T follicular helper cell (primary cell): ENCODE results near the gene E2F6.
"Not testable (repeated sequence)": the region's sequence is repeated elsewhere in the genome, so short reads cannot be mapped to it uniquely, and the experiment has no call there.

ENCODE experiments used
- DNase-seq: peaks from one replicate; pipeline ENCODE4 v3.0.0-alpha.2; 2020; ENCODE audit warnings: low read depth

Gene E2F6

GRCh38 chr2:11411768-11412448, 54.1 kb downstream of the E2F6 start:
- DNase-seq = no peak

GRCh38 chr2:11411244-11411643, 54.7 kb downstream of the E2F6 start:
- DNase-seq = no peak

- no peak for DNase-seq
Measured at GRCh38 chr2:11410101-11410500, 55.9 kb downstream of the E2F6 start.

- no peak for DNase-seq
Measured at GRCh38 chr2:11409572-11409959, 56.4 kb downstream of the E2F6 start.

GRCh38 chr2:11408959-11409571, 56.9 kb downstream of the E2F6 start:
- DNase-seq = no peak

- DNase-seq = no peak
Measured at GRCh38 chr2:11407413-11407812, 58.5 kb downstream of the E2F6 start.

- no peak for DNase-seq
Measured at GRCh38 chr2:11406958-11407381, 59.0 kb downstream of the E2F6 start.

- DNase-seq = no peak
Measured at GRCh38 chr2:11406267-11406957, 59.5 kb downstream of the E2F6 start.

- DNase-seq = no peak
Measured at GRCh38 chr2:11405599-11406266, 60.2 kb downstream of the E2F6 start.

- not testable (repeated sequence) for DNase-seq
Measured at GRCh38 chr2:11405074-11405406, 60.9 kb downstream of the E2F6 start.

- no peak for DNase-seq
Measured at GRCh38 chr2:11404376-11405073, 61.4 kb downstream of the E2F6 start.

- no peak for DNase-seq
Measured at GRCh38 chr2:11402436-11402835, 63.5 kb downstream of the E2F6 start.

- DNase-seq = no peak
Measured at GRCh38 chr2:11399438-11399762, 66.6 kb downstream of the E2F6 start.

GRCh38 chr2:11398750-11399437, 67.1 kb downstream of the E2F6 start:
- DNase-seq = no peak

GRCh38 chr2:11397513-11397912, 68.4 kb downstream of the E2F6 start:
- no peak for DNase-seq

- no peak for DNase-seq
Measured at GRCh38 chr2:11396467-11397445, 69.2 kb downstream of the E2F6 start.

- DNase-seq = no peak
Measured at GRCh38 chr2:11396021-11396420, 69.9 kb downstream of the E2F6 start.

- DNase-seq = no peak
Measured at GRCh38 chr2:11395389-11395788, 70.6 kb downstream of the E2F6 start.
